Left ventricle myocardium inferior (tissue), 1 donor: ENCODE measurements around the gene HECTD4. TPM values are rescaled to one million over a fixed set of nuclear protein-coding genes. Genes with fewer than 3 reads are reported as not detected.

Experiments
- DNase-seq: peaks from one replicate; pipeline ENCODE4 v3.0.0-alpha.2; 2020
- H3K27ac ChIP-seq: fragments of 200-600 bp; replicated peaks from 2 replicates; pipeline ENCODE4 v1.8.0; 2021
- H3K27me3 ChIP-seq: fragments of 200-600 bp; 2 replicates; pipeline ENCODE4 v1.8.0; 2021; ENCODE audit warnings: low read depth
- H3K36me3 ChIP-seq: fragments of 200-600 bp; 2 replicates; pipeline ENCODE4 v1.8.0; 2021
- H3K4me1 ChIP-seq: fragments of 200-600 bp; 2 replicates; pipeline ENCODE4 v1.8.0; 2021
- H3K4me3 ChIP-seq: fragments of 200-600 bp; 2 replicates; pipeline ENCODE4 v1.8.0; 2021; ENCODE audit warnings: mild to moderate bottlenecking, moderate library complexity
- H3K9me3 ChIP-seq: fragments of 200-600 bp; replicated peaks from 2 replicates; pipeline ENCODE4 v1.8.0; 2021
- CTCF ChIP-seq: fragments of 200-600 bp; IDR thresholded peaks from 2 replicates; pipeline ENCODE4 v1.8.0; 2021; ENCODE audit warnings: antibody characterized with exemption, mild to moderate bottlenecking, borderline replicate concordance
- intact Hi-C: fragments of 100-400 bp; cut with micrococcal nuclease; formaldehyde crosslinking; loops from one replicate; pipeline ENCODE4 v1.11.0; 2022
- total RNA-seq: library from RNA; stranded (reverse); fragmentation: NEBNext Ultra II Directional; extraction: Animal tissue kit (Norgen Biotek cat#: 25700); gene quantifications from one replicate; pipeline ENCODE4 v1.2.1, GENCODE V29; 2021
- donor health status: DM: no; HTN: yes; CAD: no; lungs with severe emphysema.

Gene HECTD4
- total RNA-seq, 1 donor from 2014 or later: 23.4 TPM

- peaks cover 69% of the 10 kb centered on the region for H3K36me3 ChIP-seq
- H3K27ac ChIP-seq: no peak overlapping the region
- intact Hi-C loops: no loop called here
- no peak overlapping the region for H3K4me3 ChIP-seq
- no peaks in the 10 kb centered on the region for H3K9me3 ChIP-seq
- no peaks in the 10 kb centered on the region for H3K4me1 ChIP-seq
- DNase-seq: no peak
- no peaks in the 10 kb centered on the region for H3K27me3 ChIP-seq
- TF ChIP-seq CTCF: no peak
Measured at GRCh38 chr12:112184056-112184887, 198.0 kb downstream of the HECTD4 start.

GRCh38 chr12:112183141-112184021 is 198.8 kb downstream of the HECTD4 start:
- intact Hi-C loops: no loop called here

GRCh38 chr12:112182499-112182898 is 199.7 kb downstream of the HECTD4 start:
- Histone ChIP-seq H3K9me3 (no peaks in the 10 kb centered on the region), H3K4me3 (no peak overlapping the region), H3K27me3 (no peaks in the 10 kb centered on the region), H3K4me1 (no peaks in the 10 kb centered on the region), H3K27ac (no peak overlapping the region), H3K36me3 (peaks cover 77% of the 10 kb centered on the region)
- intact Hi-C loops: no loop called here
- no peak for TF ChIP-seq CTCF
- no peak for DNase-seq

More at GRCh38 chr12:112183141-112184021, 198.8 kb downstream of the HECTD4 start:
- no peak overlapping the region for H3K27ac ChIP-seq
- H3K4me1 ChIP-seq: no peaks in the 10 kb centered on the region
- peaks cover 70% of the 10 kb centered on the region for H3K36me3 ChIP-seq
- DNase-seq: no peak
- H3K27me3 ChIP-seq: no peaks in the 10 kb centered on the region
- TF ChIP-seq CTCF: no peak
- no peak overlapping the region for H3K4me3 ChIP-seq
- H3K9me3 ChIP-seq: no peaks in the 10 kb centered on the region

- Histone ChIP-seq H3K27me3 (no peaks in the 10 kb centered on the region), H3K27ac (no peak overlapping the region), H3K36me3 (peaks cover 97% of the 10 kb centered on the region), H3K4me1 (no peaks in the 10 kb centered on the region), H3K9me3 (no peaks in the 10 kb centered on the region), H3K4me3 (no peak overlapping the region)
- no peak for DNase-seq
- intact Hi-C loops: no loop called here
- no peak for TF ChIP-seq CTCF
Measured at GRCh38 chr12:112180422-112180821, 201.8 kb downstream of the HECTD4 start.

GRCh38 chr12:112179916-112180315 is 202.3 kb downstream of the HECTD4 start:
- Histone ChIP-seq H3K27ac (no peak overlapping the region), H3K4me3 (no peak overlapping the region), H3K9me3 (no peaks in the 10 kb centered on the region), H3K36me3 (peaks cover 97% of the 10 kb centered on the region), H3K27me3 (no peaks in the 10 kb centered on the region), H3K4me1 (no peaks in the 10 kb centered on the region)
- no peak for TF ChIP-seq CTCF
- no peak for DNase-seq
- intact Hi-C loops: no loop called here
